ENCODE results near the gene PNKP. TPM values are rescaled to one million over a fixed set of nuclear protein-coding genes. Genes with fewer than 3 reads are reported as not detected.
A peak's percentile ranks its signal among the peaks of the same experiment; 100 is the strongest.

PNKP gene
- total and polyA plus RNA-seq, 2 of the 8 experiments (the other 6 are each of a cell fraction or from before 2014, with no cell fraction given), result 45.8 to 105 TPM

DNA sequence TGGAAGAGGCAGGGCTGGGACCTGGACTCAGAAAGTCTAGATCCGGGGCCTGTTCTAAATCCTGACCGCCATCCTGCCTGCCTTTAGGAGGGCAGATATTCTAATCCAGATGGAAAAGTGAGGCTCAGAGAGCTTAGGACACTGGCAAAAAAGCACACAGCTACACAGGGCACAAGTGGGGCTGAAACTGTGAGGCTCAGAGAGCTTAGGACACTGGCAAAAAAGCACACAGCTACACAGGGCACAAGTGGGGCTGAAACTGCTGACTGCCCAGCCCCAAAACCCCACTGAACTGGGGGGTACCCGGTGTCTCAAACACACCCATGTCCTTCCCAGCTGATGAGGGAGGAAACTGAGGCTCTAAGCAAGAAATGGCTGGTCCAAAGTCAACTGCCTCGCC is 7.8 kb upstream of the PNKP start:
- Histone ChIP-seq H2BK12ac (ENCODE audit: low read depth, low read length) (0 out of 2 replicates have a peak overlapping the region, but pooled peaks have one; percentile 17), H3K23ac (ENCODE audit: insufficient read length) (no peak overlapping the region), H2BK15ac (ENCODE audit: low read length) (0 out of 2 replicates have a peak overlapping the region, but pooled peaks have one; percentile 29), H3K27ac (ENCODE audit: low read depth, low read length) (0 out of 2 replicates have a peak overlapping the region, but pooled peaks have one; percentile 93), H3K14ac (ENCODE audit: insufficient read length) (no peak overlapping the region), H2BK5ac (ENCODE audit: low read depth, low read length) (peak overlapping the region; percentile 100; the same call in 1 of the 2 replicates), H4K20me1 (replicated peaks in 1 of 2; ENCODE audit: control insufficient read depth in 1 of 2, insufficient read depth in 2 of 2, low read length in 2 of 2) (peaks cover 1 to 3% of the 10 kb centered on the region in 2 experiments), H2BK20ac (ENCODE audit: low read length) (no peak overlapping the region), H3K27me3 (replicated peaks in 1 of 4; ENCODE audit: control insufficient read depth in 3 of 4, extremely low read depth in 1 of 4, insufficient read depth in 3 of 4, low read length in 3 of 4) (no peaks in the 10 kb centered on the region), H3K4me1 (replicated peaks in 1 of 4; ENCODE audit: control insufficient read depth in 3 of 4, insufficient read depth in 4 of 4, low read length in 3 of 4) (peaks cover 0 to 13% (median 9%) of the 10 kb centered on the region in 4 experiments; a peak in 6 of 7 replicates), H3K4ac (replicated peaks; ENCODE audit: insufficient read length, low read depth, low read length) (no peak overlapping the region), H3K36me3 (ENCODE audit: control insufficient read depth in 2 of 4, insufficient read depth in 4 of 4, low read length in 3 of 4) (peaks cover under 1 to 10% (median 5%) of the 10 kb centered on the region in 4 experiments; a peak in 5 of 8 replicates), H2AFZ (ENCODE audit: low read length) (no peak overlapping the region), H3K4me3 (ENCODE audit: extremely low read depth in 1 of 4, insufficient read depth in 2 of 4, low read depth in 3 of 4, low read length in 4 of 4) (peak overlapping the region; percentile 90 to 95 (median 92); a peak in 7 of 8 replicates), H4K91ac (replicated peaks; ENCODE audit: insufficient read length, low read length) (peak overlapping the region; percentile 20), H3K4me2 (ENCODE audit: insufficient read depth in 1 of 2, low read depth in 2 of 2, low read length in 2 of 2) (peak overlapping the region; percentile 90 to 92), H3K18ac (ENCODE audit: extremely low read depth, low read length) (no peak overlapping the region), H3K79me1 (ENCODE audit: low read depth, low read length) (peaks cover 19% of the 10 kb centered on the region), H3K9ac (replicated peaks in 1 of 4; ENCODE audit: extremely low read depth in 1 of 4, low read depth in 3 of 4, low read length in 3 of 4) (peak overlapping the region in 2 of 4 experiments; percentile 90 to 97; a peak in 3 of 7 replicates), H4K8ac (ENCODE audit: extremely low read depth, insufficient read depth, low read length) (no peak overlapping the region), H4K5ac (ENCODE audit: insufficient read length, low read depth, low read length) (no peak overlapping the region), H3K9me3 (ENCODE audit: insufficient read depth in 2 of 2, low read depth in 1 of 2, low read length in 1 of 2) (no peaks in the 10 kb centered on the region), H3K79me2 (ENCODE audit: control insufficient read depth in 1 of 2, insufficient read depth in 2 of 2, low read length in 2 of 2) (peaks cover 0 to 30% of the 10 kb centered on the region in 2 experiments; a peak in 2 of 4 replicates), H3K56ac (replicated peaks; ENCODE audit: insufficient read length, low read depth, low read length) (no peak overlapping the region), H3K23me2 (ENCODE audit: low read depth, low read length) (peaks cover 18% of the 10 kb centered on the region), H2BK120ac (replicated peaks; ENCODE audit: low read depth, low read length) (no peak overlapping the region), H2AK5ac (ENCODE audit: low read depth, low read length) (0 out of 2 replicates have a peak overlapping the region, but pooled peaks have one; percentile 91)
- FAIRE-seq, result no peak
- 87% methylated on average over 4 of the region's 4 CpGs; no CpG with 5 or more reads in 1 of the 2 experiments for WGBS, 2 experiments (ENCODE audit: extremely low coverage in 1 of 2, insufficient coverage in 1 of 2, insufficient read length in 1 of 2, insufficient replicate concordance in 2 of 2, low coverage in 1 of 2, low lambda C conversion rate in 2 of 2, missing lambda C conversion rate in 1 of 2)
- ChIA-PET CTCF (ENCODE audit: partially characterized antibody) (interaction anchor here (0.8 to 1.8 kb wide), 3 partner anchors 12 to 30 kb away, joined by 3 to 6 read pairs (median 3); no protein-coding TSS in a partner anchor), POLR2A (ENCODE audit: partially characterized antibody) (interaction anchor here (0.7 to 6.2 kb wide), 7 partner anchors 9 to 185 kb away, joined by 3 to 76 read pairs (median 15); partner anchors contain the start of genes ATF5, NUP62 and PNKP)
- no peak for DNase-seq (ENCODE audit: low read depth in 1 of 2, low spot score in 2 of 2)
- no peak for TF ChIP-seq EGR1 (IDR thresholded peaks at IDR 0.05; ENCODE audit: borderline replicate concordance, low read depth, low read length)

Data from H1 (cell line).